HL-60/S4 (cell line): ENCODE measurements around the gene FKBP1C.
"Not testable (repeated sequence)": the region's sequence is repeated elsewhere in the genome, so short reads cannot be mapped to it uniquely, and the experiment has no call there.

ENCODE experiments used
- in situ Hi-C: fragments of 300-500 bp; cut with MboI; formaldehyde crosslinking; loops from 2 replicates; pipeline ENCODE4 v1.14.3; 2022; ENCODE audit warnings: low sequenced_read_pairs

FKBP1C gene

GRCh38 chr6:63211343-63211742 lies at the start of gene FKBP1C:
TSS of gene FKBP1C (plus strand) at chr6:63211469.
- in situ Hi-C loops = not testable (repeated sequence)

GRCh38 chr6:63164047-63164803 lies 47.0 kb upstream of the FKBP1C start:
- in situ Hi-C loops = not testable (repeated sequence)

- in situ Hi-C loops = no loop called here
These were observed 37.1 kb upstream of the FKBP1C start for GRCh38 chr6:63174173-63174572.

GRCh38 chr6:63176181-63176580 lies 35.1 kb upstream of the FKBP1C start:
- in situ Hi-C loops = no loop called here

GRCh38 chr6:63180367-63180766 lies 30.9 kb upstream of the FKBP1C start:
- in situ Hi-C loops = no loop called here

GRCh38 chr6:63186970-63187369 lies 24.3 kb upstream of the FKBP1C start:
- in situ Hi-C loops = no loop called here

- in situ Hi-C loops = no loop called here
These were observed 22.4 kb upstream of the FKBP1C start for GRCh38 chr6:63188828-63189227.

- in situ Hi-C loops = no loop called here
These were observed 17.9 kb upstream of the FKBP1C start for GRCh38 chr6:63193324-63193723.

GRCh38 chr6:63197741-63198140 lies 13.5 kb upstream of the FKBP1C start:
- in situ Hi-C loops = no loop called here

- in situ Hi-C loops = no loop called here
These were observed 2.1 kb downstream of the FKBP1C start for GRCh38 chr6:63213325-63213724.

GRCh38 chr6:63214816-63215215 lies 3.5 kb downstream of the FKBP1C start:
- in situ Hi-C loops = no loop called here

GRCh38 chr6:63224179-63224578 lies 12.9 kb downstream of the FKBP1C start:
- in situ Hi-C loops = no loop called here

GRCh38 chr6:63225987-63226386 lies 14.7 kb downstream of the FKBP1C start:
- in situ Hi-C loops = not testable (repeated sequence)

GRCh38 chr6:63227928-63228894 lies 16.9 kb downstream of the FKBP1C start:
- in situ Hi-C loops = not testable (repeated sequence)

GRCh38 chr6:63230027-63230426 lies 18.8 kb downstream of the FKBP1C start:
- in situ Hi-C loops = not testable (repeated sequence)

GRCh38 chr6:63230511-63230910 lies 19.2 kb downstream of the FKBP1C start:
- in situ Hi-C loops = not testable (repeated sequence)

GRCh38 chr6:63236398-63236817 lies 25.1 kb downstream of the FKBP1C start:
- in situ Hi-C loops = no loop called here

GRCh38 chr6:63245420-63245819 lies 34.2 kb downstream of the FKBP1C start:
- in situ Hi-C loops = no loop called here

GRCh38 chr6:63245909-63246308 lies 34.6 kb downstream of the FKBP1C start:
- in situ Hi-C loops = no loop called here

GRCh38 chr6:63246581-63246980 lies 35.3 kb downstream of the FKBP1C start:
- in situ Hi-C loops = no loop called here

GRCh38 chr6:63249875-63250482 lies 38.7 kb downstream of the FKBP1C start:
- in situ Hi-C loops = no loop called here
